Right lobe of liver (tissue), 6 donors: Measurements from ENCODE around the gene HAX1. TPM values are rescaled to one million over a fixed set of nuclear protein-coding genes. Genes with fewer than 3 reads are reported as not detected.

Experiments
- ATAC-seq, 4 donors: fragments of 200-7000 bp; cut with Tn5 transposase; one replicate each; pipeline ENCODE4 v1.9.1; 2020; ENCODE audit warnings: mild to moderate bottlenecking in 4 of 4, moderate library complexity in 4 of 4
- DNase-seq, 3 donors: peaks; one replicate each; pipeline ENCODE4 v3.0.0-alpha.2; 2020
- H3K27ac ChIP-seq, 3 donors: fragments of 200-600 bp; one replicate each; pipeline ENCODE4 v1.8.0; 2022
- H3K27me3 ChIP-seq, 2 donors: fragments of 200-600 bp; one replicate each; pipeline ENCODE4 v1.8.0; 2022
- H3K36me3 ChIP-seq, 4 donors: fragments of 200-600 bp; sonication (generic) in 1 of 4; one replicate each; pipeline versions ENCODE4 v1.5.1 to v1.8.0; 2017 to 2022; ENCODE audit warnings: control low read depth in 1 of 4
- H3K4me1 ChIP-seq, 4 donors: fragments of 200-600 bp; sonication (generic) in 1 of 4; one replicate each; pipeline versions ENCODE4 v1.5.1 to v1.8.0; 2017 to 2022; ENCODE audit warnings: control low read depth in 1 of 4
- H3K4me3 ChIP-seq, 3 donors: fragments of 200-600 bp; one replicate each; pipeline ENCODE4 v1.8.0; 2022
- H3K9me3 ChIP-seq, 4 donors: fragments of 200-600 bp; sonication (generic) in 1 of 4; one replicate each; pipeline versions ENCODE4 v1.5.1 to v1.8.0; 2017 to 2022; ENCODE audit warnings: control low read depth in 1 of 4
- CTCF ChIP-seq, 4 donors: fragments of 200-600 bp in 3 of 4; fragments of 450-650 bp in 1 of 4; IDR thresholded peaks; one replicate each; pipeline versions ENCODE4 v1.5.1 to v1.8.0; 2016 to 2022; ENCODE audit warnings: antibody characterized with exemption in 4 of 4, mild to moderate bottlenecking in 2 of 4
- POLR2A ChIP-seq: fragments of 450-650 bp; IDR thresholded peaks from one replicate; pipeline ENCODE4 v1.6.1; 2017; ENCODE audit warnings: antibody characterized with exemption, mild to moderate bottlenecking
- WGBS: methylation state at CpG from one replicate; pipeline ENCODE4 v1.1.6; 2018; ENCODE audit warnings: low coverage, low lambda C conversion rate; ENCODE audit not compliant: insufficient coverage; ENCODE audit errors: missing lambda C conversion rate; 5-methylcytosine and 5-hydroxymethylcytosine counted together
- intact Hi-C, 2 donors: fragments of 100-400 bp; cut with DNase I; formaldehyde crosslinking; loops; one replicate each; pipeline versions ENCODE4 v1.11.2 to v1.14.1; 2022
- small RNA-seq, 2 experiments: library from RNA; depleted of rRNA; stranded (forward); fragments of <200 nt; gene quantifications; one replicate each; pipeline ENCODE3, GENCODE V24; 2016
- total RNA-seq, 6 experiments: library from RNA; depleted of rRNA in 2 of 6; stranded (reverse); fragments of >200 nt in 2 of 6; fragmentation: NEBNext Ultra II Directional in 3 of 6; extraction: Animal tissue kit (Norgen Biotek cat#: 25700) in 3 of 6; gene quantifications; one replicate each; pipeline versions ENCODE4 v1.1.0 to v1.2.4, GENCODE V29; 2016 to 2023
- donor health status: DM: no; HTN: yes; CAD: no.
- donor health status: DM: no; HTN: no; CAD: no.
- donor health status: DM: no; HTN: no; CAD: no.
- donor health status: DM: no; HTN: yes; CAD: no.
- donor health status: DM: no; HTN: yes; CAD: no.

The HAX1 gene
- total RNA-seq, 6 experiments from 2014 or later = 40.2 to 82.0 (median 44.9) TPM

- Histone ChIP-seq H3K27ac (no peak overlapping the region), H3K9me3 (no peaks in the 10 kb centered on the region), H3K4me1 (peaks cover 0 to 14% (median 2%) of the 10 kb centered on the region in 4 donors), H3K36me3 (no peaks in the 10 kb centered on the region), H3K4me3 (no peak overlapping the region), H3K27me3 (no peaks in the 10 kb centered on the region)
- no peak for ATAC-seq
- TF ChIP-seq CTCF (IDR thresholded peaks at IDR 0.05) (no peak), POLR2A (no peak)
- intact Hi-C loops = loop anchor here in 1 of 2 donors (10.0 kb wide), 1 partner anchor 49 kb away; the partner anchor contains the start of gene HAX1
- DNase-seq = no peak
- 71% methylated on average over 1 of the region's 2 CpGs for WGBS
These were observed 51.8 kb downstream of the HAX1 start for GRCh38 chr1:154324241-154324640.

- WGBS = 2% methylated on average over 33 of the region's 56 CpGs
- intact Hi-C loops = loop anchor here in 1 of 2 donors (10.0 kb wide), 1 partner anchor 50 kb away; the partner anchor contains the start of gene HAX1
- TF ChIP-seq CTCF (IDR thresholded peaks at IDR 0.05) (peak; percentile 71 to 92 (median 88)), POLR2A (no peak)
- Histone ChIP-seq H3K4me3 (peak within 1 kb of the TSS; percentile 36 to 41 (median 38)), H3K9me3 (no peaks in the 10 kb centered on the region), H3K27me3 (no peaks in the 10 kb centered on the region), H3K27ac (peak within 1 kb of the TSS; percentile 40 to 76 (median 40)), H3K4me1 (peaks cover 0 to 14% (median 2%) of the 10 kb centered on the region in 4 donors), H3K36me3 (no peaks in the 10 kb centered on the region)
- ATAC-seq (peak; percentile 68 to 74 (median 72)), DNase-seq (peak; percentile 72 to 77 (median 72))
These were observed 52.5 kb downstream of the HAX1 start, which contains the start of gene ATP8B2 for GRCh38 chr1:154324669-154325582. Gene ATP8B2, plus strand, starts transcription at chr1:154325525. Its CDS starts 2,617 bp downstream, at chr1:154328142.

Small RNA genes within 50 kb of the gene (small RNA-seq; reads per million reads assigned to genes)
- gene RF00273 (0 reads per million in 2 experiments), gene RNU6-121P (0 reads per million in 2 experiments), gene RNU6-239P (0 reads per million in 2 experiments), gene SNORA58B (0 reads per million in 2 experiments)

Other genes starting within 250 kb of the HAX1 start
- under 1 TPM in 1 of 6 experiments, not detected in 5; 0.14 TPM for gene NUP210L, start 117.6 kb upstream of the HAX1 start, total RNA-seq
- 100 to 1,000 TPM in 3 of 6 experiments, 10 to 100 TPM in 3; 76.3 to 189 (median 120) TPM for gene TPM3, start 80.5 kb upstream of the HAX1 start, total RNA-seq
- not detected for gene CFAP141, start 66.3 kb upstream of the HAX1 start, total RNA-seq
- 10 to 100 TPM; 26.8 to 57.2 (median 40.4) TPM for gene UBAP2L, start 51.7 kb upstream of the HAX1 start, total RNA-seq
- gene AQP10, start 48.5 kb downstream of the HAX1 start, total RNA-seq = not detected
- 1 to 10 TPM; 1.9 to 8.2 (median 3.2) TPM for gene ATP8B2, start 52.9 kb downstream of the HAX1 start, total RNA-seq
- 100 to 1,000 TPM in 2 of 6 experiments, 10 to 100 TPM in 4; 32.2 to 145 (median 68.2) TPM for gene IL6R, start 132.7 kb downstream of the HAX1 start, total RNA-seq
- 1 to 10 TPM in 5 of 6 experiments, under 1 TPM in 1; 0.92 to 2.2 (median 1.4) TPM for gene TDRD10, start 229.6 kb downstream of the HAX1 start, total RNA-seq
- gene SHE, start 229.8 kb downstream of the HAX1 start, total RNA-seq = 1 to 10 TPM; 4.0 to 5.6 (median 4.7) TPM